GM10266 (cell line): ENCODE data around the gene GDF2.

Experiments used
- DNase-seq: peaks from one replicate; pipeline ENCODE4 v3.0.0; 2012; ENCODE audit errors: extremely low spot score
- TF ChIP-seq, protein P1 (sequence below): IDR thresholded peaks from 2 replicates; pipeline ENCODE4 v1.5.1; 2012; ENCODE audit warnings: mild to moderate bottlenecking, low read depth; ENCODE audit not compliant: control insufficient read depth, insufficient read depth; ENCODE audit errors: missing control alignments

The GDF2 gene

DNA sequence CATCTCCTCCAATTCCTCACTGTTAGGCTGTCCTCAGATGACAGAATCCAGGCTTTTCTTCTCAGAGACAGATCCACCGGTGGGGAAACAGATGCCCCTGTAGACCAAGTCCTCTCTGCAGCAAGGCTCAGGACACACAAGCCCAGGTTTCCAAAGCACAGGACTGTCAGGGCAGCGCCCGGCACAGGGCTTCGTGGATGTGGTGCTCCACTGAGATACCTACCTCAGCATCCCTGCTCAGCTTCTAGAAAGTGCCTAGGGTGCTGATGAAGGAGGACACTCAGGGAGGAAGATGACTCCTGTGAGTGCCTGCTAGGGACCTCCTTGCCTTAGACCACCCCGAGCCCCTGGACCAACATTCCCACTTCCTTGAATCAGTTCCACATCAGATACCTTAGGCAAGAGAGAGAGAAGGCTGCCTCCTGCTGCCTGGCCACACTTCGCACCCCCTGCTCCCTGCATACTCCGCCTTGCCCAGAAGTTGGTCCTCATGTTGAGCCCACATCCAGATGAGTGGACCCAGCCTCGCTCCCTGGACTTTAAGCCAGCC, 17.0 kb downstream of the GDF2 start:
- DNase-seq = no peak
- TF ChIP-seq, protein P1, sequence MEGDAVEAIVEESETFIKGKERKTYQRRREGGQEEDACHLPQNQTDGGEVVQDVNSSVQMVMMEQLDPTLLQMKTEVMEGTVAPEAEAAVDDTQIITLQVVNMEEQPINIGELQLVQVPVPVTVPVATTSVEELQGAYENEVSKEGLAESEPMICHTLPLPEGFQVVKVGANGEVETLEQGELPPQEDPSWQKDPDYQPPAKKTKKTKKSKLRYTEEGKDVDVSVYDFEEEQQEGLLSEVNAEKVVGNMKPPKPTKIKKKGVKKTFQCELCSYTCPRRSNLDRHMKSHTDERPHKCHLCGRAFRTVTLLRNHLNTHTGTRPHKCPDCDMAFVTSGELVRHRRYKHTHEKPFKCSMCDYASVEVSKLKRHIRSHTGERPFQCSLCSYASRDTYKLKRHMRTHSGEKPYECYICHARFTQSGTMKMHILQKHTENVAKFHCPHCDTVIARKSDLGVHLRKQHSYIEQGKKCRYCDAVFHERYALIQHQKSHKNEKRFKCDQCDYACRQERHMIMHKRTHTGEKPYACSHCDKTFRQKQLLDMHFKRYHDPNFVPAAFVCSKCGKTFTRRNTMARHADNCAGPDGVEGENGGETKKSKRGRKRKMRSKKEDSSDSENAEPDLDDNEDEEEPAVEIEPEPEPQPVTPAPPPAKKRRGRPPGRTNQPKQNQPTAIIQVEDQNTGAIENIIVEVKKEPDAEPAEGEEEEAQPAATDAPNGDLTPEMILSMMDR = no peak

DNA sequence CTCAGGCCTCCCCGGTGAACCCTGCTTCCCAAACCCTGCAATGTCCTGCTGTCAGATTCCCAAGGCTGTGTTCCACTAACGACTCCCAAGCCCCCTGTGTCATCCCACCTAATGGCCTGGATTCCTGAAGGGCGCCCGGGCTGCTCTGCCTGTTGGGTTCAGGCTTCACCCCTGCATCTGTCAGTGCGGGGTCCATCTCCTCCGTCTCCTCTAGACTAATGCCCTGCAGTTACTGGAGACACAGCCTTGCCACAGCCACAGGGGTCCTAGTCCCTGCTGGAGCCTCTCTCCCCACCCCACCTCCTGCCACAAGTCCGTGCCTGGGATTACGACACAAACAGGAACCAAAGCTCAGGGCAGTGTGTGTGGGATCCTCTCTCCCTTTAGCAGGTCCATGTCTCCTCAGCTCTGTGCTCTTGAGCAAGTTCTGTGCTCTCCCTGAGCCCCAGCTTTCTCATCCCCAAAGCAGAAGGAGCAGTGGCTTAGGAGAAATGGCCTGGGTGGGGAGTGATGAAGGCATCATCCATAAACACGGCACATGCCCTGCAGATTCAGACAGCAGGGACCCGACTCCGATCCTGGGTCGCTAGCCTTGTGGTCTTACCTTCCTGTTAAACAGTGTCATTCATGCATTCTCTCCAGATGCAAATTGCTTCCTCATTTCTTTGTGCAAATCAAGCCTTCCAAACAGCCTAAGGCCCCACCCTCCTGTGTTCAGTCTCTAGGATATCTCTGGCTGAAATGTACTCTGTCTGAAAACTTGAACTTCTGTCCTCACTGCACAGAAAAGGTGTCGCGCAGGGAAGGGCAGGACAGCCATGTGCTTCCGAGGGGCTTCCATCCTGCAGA, 17.7 kb downstream of the GDF2 start:
- TF ChIP-seq, protein P1 = no peak
- no peak for DNase-seq

DNA sequence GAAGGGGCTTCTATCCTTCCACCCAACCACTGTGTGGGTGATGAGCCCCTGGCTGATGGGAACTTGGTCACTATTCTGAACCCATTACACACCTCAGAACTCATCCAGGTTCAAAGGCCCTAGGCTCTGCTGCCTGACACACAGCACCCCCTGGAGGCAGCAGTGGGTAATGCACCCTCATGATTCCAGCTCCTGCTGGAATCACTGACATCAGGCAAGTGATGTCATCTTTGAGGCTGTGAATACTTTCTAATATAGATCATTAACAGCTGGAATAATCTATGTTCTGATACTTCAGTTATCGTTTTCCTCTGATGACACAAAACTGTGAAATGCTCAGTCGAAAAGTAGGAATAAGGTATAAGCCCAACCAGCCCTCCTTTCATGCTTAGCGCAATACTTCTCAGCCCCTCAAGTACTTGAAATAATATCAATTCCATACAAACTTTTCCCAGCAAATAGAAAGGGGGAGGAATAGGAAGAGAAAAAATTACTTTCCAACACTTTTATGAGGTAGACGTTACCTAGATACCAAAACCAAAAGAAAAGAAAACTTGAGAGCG, 18.4 kb downstream of the GDF2 start:
- peak; percentile 83 for DNase-seq

DNA sequence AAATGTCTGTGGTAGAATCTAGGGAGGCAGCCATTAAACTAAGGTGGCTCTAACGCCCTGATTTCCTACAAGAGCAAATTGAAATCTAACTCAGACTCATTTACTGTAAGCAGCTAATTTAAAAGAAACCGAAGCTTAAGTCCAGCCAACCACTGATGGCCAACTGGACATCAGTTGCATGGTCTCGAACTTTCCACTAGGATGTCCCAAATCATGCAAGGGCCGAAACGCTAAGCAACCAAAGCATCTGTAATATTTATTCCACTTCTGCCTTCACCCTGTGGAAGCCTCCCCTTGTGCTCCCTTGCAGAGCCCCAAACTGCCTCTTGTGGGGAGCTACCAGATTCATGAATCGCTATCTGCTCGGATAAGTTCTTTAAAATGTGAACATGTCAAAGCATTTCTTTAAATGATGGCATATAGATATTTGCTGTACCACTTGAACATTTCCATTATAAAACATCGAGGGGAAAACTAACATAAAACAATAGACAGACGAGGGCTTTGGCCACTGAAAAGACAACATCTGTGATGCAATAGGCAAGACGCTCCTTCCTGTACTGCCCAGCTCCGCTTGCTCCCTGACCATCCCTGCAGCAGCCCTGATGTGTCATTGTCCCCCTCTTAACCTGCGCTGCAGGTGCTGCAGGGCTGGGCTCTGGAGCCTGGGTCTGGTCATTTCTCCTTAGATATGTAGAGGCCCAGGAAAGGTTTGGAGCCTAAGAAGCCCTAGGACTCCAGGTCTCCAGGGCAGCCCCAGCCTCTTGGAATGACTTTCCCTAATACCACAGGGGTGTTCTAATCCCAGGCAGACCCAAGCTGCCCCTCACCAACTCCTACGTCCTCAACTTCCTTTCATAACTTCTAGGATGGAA, 23.0 kb downstream of the GDF2 start:
- TF ChIP-seq, protein P1 = no peak
- DNase-seq = no peak

More for the DNA sequence above, 18.4 kb downstream of the GDF2 start:
- TF ChIP-seq, protein P1 = peak; percentile 94

DNA sequence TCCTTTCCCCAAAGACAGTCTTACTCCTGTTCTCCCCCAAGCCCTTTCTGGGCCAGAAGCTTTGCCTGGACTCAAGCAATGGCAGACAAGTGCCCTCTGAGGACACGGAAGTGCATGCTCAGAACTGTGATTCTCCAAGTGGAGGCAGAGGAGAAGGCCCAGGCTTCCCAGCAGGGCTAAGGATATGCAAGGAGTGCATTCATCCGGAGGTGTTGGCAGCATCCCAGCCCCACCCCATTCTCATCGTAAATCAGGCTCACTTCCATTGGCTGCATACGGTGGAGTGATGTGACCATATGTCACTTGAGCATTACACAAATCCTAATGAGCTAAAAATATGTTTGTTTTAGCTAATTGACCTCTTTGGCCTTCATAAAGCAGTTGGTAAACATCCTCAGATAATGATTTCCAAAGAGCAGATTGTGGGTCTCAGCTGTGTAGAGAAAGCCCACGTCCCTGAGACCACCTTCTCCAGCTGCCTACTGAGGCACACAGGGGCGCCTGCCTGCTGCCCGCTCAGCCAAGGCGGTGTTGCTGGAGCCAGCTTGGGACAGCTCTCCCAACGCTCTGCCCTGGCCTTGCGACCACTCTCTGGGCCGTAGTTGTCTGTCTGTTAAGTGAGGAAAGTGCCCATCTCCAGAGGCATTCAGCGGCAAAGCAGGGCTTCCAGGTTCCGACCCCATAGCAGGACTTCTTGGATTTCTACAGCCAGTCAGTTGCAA, 24.5 kb downstream of the GDF2 start:
- TF ChIP-seq, protein P1 = no peak
- no peak for DNase-seq

DNA sequence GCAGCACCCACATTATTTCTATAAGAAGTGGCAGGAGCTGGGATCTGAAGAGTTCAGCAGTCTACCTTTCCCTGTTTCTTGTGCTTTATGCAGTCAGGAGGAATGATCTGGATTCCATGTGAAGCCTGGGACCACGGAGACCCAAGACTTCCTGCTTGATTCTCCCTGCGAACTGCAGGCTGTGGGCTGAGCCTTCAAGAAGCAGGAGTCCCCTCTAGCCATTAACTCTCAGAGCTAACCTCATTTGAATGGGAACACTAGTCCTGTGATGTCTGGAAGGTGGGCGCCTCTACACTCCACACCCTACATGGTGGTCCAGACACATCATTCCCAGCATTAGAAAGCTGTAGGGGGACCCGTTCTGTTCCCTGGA, 25.0 kb downstream of the GDF2 start:
- DNase-seq = no peak
- TF ChIP-seq, protein P1 = no peak
